Activated CD8-positive, alpha-beta memory T cell treated with anti-CD3 and anti-CD28 coated beads for 36 hours (primary cell): Measurements from ENCODE around the gene SHFL. TPM values are rescaled to one million over a fixed set of nuclear protein-coding genes. Genes with fewer than 3 reads are reported as not detected.

Experiments used
- CTCF ChIA-PET: fragments of 350-600 bp; sonication (Branson Sonifier 250); formaldehyde crosslinking; loops from one replicate; lab custom pipeline; 2021; ENCODE audit warnings: antibody characterized with exemption; lab: Charles Lee
- POLR2A ChIA-PET: fragments of 350-600 bp; sonication (Branson Sonifier 250); formaldehyde crosslinking; loops from one replicate; lab custom pipeline; 2021; ENCODE audit warnings: antibody characterized with exemption; lab: Charles Lee
- total RNA-seq, 2 experiments: library from RNA; stranded (reverse); gene quantifications; one replicate each; pipeline ENCODE4 v1.2.3, GENCODE V29; 2021

The SHFL gene
- total RNA-seq, result 10 to 100 TPM; 41.9 to 44.1 TPM

DNA sequence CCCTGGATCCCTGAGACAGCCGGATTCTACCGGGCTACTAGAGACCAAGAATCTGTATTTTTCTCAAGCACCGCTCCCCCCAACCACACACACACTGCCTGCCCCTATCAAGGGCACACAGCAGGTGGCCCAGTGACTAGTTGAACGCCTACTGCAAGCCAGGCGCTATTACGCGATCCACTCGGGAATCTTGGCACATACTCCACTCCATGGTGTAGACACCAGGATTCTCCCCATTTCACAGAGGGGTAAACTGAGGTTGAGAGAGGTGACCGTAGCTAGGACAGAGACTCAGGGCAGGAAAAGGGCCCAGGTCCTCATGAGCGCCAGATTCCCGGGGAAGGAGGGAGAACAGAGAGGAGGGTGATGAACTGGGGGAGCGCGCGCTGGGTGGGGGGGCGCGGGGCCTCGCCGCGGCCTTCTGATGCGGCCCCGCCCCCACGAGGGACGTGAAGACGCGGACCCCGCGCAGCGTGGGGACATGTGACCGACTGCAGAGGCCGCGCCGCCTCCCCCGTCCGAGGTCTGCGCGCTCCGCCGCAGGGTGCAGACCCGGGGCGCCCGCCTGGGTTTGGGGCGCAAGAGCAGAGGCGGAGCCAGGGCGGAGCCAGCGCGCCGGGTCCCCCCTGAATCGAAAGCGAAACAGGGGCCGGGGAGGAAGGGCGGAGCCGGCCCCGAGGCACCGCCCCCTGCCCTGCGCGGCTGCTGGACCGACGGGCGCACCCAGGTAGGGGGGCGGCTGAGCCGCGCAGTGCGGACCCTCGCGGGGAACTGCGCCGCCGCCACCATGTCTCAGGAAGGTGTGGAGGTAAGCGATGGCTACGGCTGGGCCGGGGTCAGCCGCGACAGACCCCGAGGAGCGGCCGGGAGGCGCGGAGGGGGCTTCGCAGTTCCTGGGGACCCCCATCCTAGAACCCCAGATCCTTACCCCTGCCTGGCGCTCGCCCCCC is at the start of gene SHFL:
Gene SHFL, plus strand, starts transcription at position 677 of the 950 bp plus-strand sequence. Its CDS starts 111 bp downstream, at position 788.
- POLR2A ChIA-PET, result no interaction called here
- CTCF ChIA-PET, result interaction anchor here (0.6 kb wide), 1 partner anchor 151 kb away, joined by 3 read pairs; no protein-coding TSS in a partner anchor

DNA sequence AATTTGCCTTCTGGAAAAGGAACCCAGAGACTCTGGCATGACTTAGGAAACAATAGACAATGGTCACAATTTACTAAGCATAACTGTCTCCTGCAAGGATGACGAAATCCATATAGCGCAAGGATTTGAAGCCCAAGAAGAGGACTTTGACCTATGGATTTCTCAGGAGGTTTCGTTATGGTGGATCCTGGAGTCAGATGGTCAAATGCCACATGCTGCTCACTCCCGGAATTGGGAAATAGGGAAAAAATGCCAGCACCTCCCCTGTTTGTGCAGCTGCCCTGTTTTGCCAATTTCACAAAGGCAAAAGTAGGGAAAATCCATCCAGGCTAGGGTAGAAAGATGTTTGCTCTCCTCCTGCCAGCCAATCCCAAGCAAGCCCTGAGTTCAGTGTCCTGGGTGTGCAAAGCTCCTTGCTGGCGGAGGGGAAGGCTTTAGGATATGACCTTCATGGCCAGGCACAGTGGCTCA is 49.5 kb upstream of the SHFL start:
- POLR2A ChIA-PET, result no interaction called here

DNA sequence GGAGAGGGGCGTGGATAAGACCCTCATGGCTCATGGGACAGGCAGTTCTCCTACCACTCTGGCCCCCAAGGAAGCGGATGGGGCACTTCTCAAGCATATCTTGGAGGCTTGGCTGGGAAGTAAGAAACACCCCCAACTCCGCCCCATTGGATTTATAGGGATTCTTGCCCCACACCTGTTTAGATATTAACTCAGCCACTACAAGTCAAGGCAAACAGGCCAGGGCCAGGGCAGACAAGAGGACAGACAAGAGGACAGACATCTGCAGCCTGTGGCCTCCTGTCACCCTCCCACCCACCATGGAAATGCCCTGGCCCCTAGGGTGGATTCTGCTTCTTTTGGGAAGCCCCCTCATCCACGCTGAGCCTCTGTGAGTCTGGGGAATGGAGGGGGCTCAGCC is 48.8 kb upstream of the SHFL start:
- POLR2A ChIA-PET, result no interaction called here
- CTCF ChIA-PET, result no interaction called here

More for the DNA sequence above, 49.5 kb upstream of the SHFL start:
- CTCF ChIA-PET, result no interaction called here

DNA sequence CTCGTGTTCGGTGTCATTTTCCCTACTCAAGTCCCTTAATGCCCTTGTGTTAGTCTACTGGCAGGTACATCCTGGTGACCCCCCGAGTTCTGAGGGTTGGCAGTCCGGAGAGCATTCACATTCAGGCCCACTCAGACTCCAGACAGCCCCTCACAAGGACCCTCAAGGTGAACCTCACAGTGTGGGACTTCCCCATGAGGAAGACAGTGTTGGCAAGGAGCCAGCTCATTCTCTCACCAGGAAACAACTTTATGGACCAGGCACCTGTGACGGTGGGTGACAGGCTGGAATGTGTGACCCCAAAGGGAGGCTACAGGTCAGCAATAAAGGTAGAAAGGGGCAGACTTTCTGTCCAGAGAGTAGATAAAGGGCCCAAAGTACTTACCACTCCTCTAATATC is 48.3 kb upstream of the SHFL start:
- POLR2A ChIA-PET, result no interaction called here
- CTCF ChIA-PET, result no interaction called here

DNA sequence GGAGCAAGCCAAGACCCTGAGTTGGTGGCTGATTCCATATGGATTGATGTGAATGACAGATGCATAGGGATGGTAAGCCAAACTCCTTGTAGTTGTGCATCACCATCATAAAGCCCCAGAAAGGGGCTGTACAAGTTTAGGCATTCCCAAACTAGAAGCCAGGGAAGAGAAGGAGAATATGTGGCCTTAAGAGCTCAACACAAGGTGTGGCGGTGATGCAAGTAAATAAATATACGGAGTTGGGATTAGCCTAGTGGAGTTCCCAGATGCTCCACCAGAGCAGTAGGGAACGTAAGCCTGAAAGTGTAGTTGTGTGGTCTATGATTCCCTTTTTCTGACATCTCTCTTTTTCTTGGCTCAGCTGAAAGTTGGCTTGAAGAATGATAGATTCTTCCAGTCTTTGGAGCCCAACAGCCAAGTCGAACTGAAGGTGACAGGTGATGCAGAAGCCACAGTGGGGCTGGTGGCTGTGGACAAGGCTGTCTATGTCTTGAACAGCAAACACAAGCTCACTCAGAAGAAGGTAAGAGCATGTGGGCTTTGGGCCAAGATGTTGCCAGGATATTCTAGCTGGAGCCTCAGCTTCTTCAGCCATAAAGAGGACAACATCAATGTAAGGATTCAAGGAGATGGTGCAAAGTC is 42.7 kb upstream of the SHFL start:
- POLR2A ChIA-PET, result no interaction called here
- CTCF ChIA-PET, result interaction anchor here (1.1 kb wide), 1 partner anchor 15 kb away, joined by 7 read pairs; no protein-coding TSS in a partner anchor

DNA sequence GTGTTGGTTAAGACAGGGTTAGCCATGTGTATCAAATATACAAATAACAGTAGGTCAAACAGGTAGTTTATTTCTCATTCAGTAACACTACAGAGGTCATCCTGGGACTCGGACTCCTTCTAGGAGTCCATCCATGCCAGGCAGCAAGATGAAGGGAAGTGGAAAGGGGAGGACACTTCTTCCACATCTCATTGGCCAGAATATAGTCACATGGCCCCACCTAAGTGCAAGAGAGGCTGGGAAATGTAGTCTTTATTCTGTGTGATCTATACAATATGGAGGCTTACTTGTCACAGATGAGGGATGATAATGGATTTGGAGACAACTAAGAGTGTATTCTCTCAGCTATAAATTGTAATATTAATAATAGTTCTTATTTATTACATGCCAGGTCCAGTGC is 41.7 kb upstream of the SHFL start:
- ChIA-PET POLR2A (no interaction called here), CTCF (interaction anchor here (1.1 kb wide), 1 partner anchor 16 kb away, joined by 7 read pairs; no protein-coding TSS in a partner anchor)

DNA sequence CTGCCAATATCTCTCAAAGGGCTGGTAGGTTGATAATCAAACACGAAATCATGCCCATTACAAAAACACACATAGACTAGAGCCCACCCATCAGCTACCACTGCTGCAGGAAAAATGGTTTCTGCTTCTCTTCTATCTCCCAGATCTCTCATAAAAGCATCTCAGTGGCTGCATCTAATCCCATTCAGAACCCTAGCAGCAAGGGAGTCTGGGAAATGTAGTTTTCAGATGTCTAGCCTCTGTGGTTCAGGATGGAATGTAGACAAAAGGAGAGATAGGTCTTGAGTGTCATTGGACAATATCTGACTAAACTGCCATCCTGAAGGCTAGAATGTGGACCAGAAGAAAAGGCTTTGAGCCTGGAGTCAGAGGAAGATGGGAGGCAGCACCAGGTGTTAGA is 40.7 kb upstream of the SHFL start:
- ChIA-PET CTCF (no interaction called here), POLR2A (no interaction called here)

DNA sequence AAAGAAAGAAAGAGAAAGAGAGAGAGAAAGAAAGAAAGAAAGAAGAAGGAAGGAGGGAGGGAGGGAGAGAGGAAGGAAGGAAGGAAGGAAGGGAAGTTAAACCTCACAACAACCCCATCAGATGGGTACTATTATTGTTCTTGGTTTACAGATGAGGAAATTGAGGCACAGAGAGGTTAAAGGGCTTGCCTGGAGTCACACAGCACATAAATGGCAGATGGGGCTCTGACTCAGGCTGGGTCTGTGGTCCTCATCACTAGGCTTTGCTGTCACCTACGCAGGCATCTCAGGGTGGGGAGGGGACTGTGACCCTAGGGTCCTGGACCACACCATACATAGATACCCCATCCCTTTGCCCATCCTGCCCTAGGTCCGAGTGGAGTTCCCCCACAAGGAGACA is 36.5 kb upstream of the SHFL start:
- CTCF ChIA-PET, result no interaction called here
- POLR2A ChIA-PET, result no interaction called here

DNA sequence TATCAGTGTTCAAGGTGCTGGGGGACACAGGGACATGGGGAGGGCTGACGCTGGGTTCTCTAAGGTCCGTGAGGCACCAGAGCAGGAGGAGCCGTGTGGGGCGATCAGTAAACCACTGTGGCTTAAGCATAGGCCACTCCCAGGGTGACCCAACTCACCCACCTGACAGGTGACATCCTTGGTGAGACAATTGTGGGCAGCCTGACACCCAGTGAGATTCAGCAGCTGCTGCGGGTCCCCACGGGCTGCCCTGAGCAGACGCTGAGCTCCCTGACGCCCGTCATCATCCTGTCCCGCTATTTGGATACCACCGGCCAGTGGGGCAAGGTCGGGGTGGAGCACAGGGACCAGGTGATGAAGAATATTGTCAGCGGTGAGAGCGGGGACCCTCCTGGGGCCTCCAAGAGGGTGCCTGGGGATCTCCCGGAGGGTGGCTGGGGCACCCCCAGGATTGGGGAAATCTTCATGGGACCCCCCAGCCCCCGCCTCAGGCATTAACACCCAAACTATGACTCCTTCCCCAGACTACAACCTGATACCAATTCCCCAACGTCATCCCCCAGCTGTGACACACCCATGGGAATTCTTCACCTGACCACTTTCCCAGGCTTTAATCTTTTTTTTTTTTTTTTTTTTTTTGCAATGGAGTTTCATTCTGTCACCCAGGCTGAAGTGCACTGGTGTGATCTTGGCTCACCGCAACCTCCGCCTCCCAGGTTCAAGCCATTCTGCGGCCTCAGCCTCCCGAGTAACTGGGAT is 33.3 kb upstream of the SHFL start:
- ChIA-PET POLR2A (no interaction called here), CTCF (interaction anchor here (0.7 kb wide), 1 partner anchor 110 kb away, joined by 3 read pairs; no protein-coding TSS in a partner anchor)

DNA sequence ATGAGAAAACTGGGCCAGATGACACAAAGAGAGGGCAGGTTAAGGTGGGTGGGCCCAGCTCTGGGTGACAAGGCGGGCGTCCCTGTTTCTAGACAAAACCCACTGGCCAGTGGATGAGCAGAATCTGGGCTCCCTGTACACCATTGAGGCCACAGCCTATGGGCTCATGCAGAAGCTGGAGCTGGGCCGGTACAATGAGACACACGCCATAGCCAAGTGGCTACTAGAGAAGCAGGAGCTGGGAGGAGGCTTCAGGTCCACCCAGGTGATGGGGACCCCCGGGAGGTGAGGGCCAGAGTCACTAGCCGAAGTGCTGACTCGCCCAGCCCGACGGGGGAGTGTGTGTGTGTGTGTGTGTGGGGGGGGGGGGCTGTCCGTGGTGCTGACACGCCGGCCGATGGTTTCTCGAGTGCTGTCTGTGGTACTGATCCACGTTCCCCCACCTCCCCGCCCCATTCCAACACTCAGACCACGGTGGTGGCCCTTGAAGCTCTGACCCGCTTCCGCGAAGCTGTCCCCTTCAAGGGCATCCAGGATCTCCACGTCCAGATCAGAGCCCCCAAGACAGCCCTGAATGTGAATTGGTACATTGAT is 24.3 kb upstream of the SHFL start:
- ChIA-PET POLR2A (no interaction called here), CTCF (interaction anchor here (1.3 kb wide), 1 partner anchor 61 kb away, joined by 4 read pairs; no protein-coding TSS in a partner anchor)

DNA sequence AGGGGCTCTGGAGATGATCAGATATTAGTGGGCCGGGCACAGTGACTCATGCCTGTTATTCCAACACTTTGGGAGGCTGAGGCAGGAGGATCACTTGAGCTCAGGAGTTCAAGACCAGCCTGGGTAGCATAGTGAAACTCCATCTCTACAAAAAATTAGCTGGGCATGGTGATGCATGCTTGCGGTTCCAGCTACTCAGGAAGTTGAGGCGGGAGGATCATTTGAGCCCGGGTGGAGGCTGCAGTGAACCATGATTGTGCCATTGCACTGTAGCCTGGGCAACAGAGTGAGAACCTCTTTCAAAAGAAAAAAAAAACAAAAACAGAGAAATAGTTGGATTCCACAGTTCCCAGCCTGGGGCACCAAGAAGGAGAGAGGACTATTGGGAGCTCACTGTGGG is 17.9 kb upstream of the SHFL start:
- ChIA-PET CTCF (no interaction called here), POLR2A (no interaction called here)

DNA sequence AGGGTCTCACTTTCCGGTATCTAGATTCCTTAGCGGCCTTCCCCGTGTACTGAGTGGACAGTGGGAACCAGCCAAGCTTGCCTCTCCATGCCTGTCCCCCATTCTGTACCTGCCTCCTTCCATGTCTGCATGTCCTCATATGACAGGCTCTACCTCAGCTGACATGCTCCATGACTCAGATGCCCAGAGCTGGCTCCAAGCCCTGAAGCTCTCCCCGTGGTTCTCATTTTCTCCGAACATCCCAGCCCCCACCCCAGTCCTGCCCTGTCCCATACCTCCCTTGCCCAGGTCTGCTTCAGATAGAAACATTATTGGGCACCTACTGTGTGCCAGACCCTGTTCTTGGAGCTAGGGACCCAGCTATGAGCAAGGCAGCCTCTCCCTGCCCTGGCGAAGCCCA is 17.1 kb upstream of the SHFL start:
- POLR2A ChIA-PET, result no interaction called here
- CTCF ChIA-PET, result interaction anchor here (0.6 kb wide), 1 partner anchor 10 kb away, joined by 3 read pairs; no protein-coding TSS in a partner anchor

DNA sequence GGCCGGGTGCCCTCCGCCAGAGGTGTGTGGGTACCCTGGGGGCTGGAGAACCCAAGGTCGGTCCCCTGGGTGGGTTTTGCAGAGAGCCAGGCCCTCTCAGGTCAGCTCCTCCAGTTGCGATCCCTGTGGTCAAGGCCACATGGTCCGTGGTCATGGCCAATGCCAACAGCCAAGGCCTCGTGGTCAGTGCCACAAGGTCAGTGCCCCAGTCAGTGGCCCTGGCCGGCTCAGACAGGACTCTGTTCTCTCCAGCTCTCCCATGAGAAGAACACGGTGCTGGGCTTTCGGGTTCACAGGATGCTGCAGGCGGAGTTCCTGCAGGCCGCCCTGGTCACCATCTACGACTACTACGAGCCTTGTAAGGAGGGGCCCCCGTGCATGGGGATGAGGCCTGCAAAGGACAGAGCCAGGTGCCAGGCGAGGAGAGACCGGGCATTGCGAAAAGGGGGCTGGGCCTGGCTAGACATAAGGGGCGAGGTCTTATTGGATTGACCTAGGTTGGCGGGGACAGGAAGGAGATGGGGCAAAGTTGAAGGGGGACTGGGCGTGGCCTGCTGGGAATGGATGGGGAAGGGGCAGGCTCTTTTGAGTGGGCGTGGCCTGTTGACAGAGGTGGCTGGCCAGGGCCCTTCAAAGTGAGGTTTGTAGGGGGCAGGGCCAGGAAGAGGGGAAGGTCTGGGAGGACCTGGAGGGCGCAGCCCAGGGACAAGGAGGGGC is 15.2 kb upstream of the SHFL start:
- CTCF ChIA-PET, result no interaction called here

DNA sequence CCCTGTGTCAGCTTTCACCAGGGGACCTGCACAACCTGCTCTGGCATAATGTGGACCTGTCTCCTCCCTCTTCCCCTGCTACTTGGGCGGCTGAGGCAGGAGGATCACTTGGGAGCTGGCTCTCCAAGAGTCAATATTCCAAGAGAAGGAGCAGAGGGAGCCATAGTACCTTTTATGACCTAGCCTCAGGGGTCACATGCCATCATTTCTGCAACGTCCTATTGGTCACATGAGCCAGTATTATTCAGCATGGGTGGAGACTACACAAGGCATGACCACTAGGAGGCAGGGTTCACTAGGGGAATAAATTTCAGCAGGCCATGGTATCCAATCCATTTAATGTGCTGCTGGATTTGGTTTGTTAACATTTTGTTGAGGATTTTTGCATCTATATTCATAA is 12.0 kb upstream of the SHFL start:
- POLR2A ChIA-PET, result no interaction called here

More for the DNA sequence above, 15.2 kb upstream of the SHFL start:
- POLR2A ChIA-PET, result no interaction called here

DNA sequence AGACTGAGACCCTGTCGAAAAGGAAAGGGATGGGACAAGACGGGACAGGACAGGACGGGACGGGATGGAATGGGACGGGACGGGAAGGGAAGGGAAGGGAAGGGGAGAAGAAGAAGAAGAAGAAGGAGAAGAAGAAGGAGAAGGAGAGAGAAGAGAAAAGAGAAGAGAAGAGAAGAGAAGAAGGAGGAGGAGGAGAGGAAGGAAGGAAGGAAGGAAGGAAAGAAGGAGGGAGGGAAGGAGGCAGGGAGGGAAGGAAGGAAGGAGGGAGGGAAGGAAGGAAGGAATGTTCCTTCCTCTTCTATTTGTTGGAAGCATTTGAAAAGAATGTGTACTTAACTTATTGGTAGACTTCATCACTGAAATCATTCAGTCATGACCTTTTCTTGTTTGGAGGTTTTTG is 9.6 kb upstream of the SHFL start:
- ChIA-PET POLR2A (no interaction called here), CTCF (no interaction called here)

More for the DNA sequence above, 12.0 kb upstream of the SHFL start:
- CTCF ChIA-PET, result interaction anchor here (1.4 to 2.4 kb wide), 2 partner anchors 39 to 176 kb away, joined by 5 to 9 read pairs; no protein-coding TSS in a partner anchor

DNA sequence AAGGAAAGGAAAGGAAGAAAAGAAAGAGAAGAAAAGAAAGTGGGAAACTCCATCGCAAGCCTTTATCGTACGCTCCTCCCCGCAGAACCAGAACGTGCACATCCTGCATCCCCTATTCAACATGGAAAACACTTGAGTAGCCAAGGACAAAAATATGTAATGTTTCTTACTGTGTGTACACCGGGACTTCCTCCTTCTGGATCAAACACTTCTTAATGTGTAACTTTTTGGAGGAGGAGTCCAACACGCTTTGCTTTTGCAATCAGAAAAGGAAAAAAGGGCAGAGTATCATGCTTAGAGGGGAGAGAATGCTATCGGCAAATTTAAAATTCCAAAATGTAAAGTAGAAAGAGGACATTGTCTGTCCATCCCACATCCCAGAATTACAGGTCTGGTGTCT is 7.8 kb upstream of the SHFL start:
- POLR2A ChIA-PET, result no interaction called here
- CTCF ChIA-PET, result no interaction called here

DNA sequence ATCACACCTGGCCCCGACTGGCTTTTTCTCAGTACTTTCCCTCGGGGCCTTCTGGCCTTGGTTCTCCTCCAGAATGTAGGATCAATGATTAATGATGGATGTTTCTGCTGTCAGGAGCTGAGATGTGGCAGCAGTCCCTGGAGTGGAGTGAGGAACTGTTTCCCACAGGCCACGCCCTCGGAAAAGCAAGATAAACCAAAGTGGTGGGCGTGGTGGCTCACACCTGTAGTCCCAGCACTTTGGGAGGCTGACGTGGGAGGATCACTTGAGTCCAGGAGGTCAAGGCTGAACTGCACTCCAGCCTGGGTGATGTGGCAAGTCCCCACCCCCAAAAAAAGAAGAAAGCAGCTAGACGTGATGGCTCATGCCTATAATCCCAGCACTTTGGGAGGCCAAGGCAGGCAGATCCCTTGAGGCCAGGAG is 7.1 kb upstream of the SHFL start:
- CTCF ChIA-PET, result interaction anchor here (1.3 kb wide), 1 partner anchor 10 kb away, joined by 3 read pairs; no protein-coding TSS in a partner anchor
- POLR2A ChIA-PET, result no interaction called here

DNA sequence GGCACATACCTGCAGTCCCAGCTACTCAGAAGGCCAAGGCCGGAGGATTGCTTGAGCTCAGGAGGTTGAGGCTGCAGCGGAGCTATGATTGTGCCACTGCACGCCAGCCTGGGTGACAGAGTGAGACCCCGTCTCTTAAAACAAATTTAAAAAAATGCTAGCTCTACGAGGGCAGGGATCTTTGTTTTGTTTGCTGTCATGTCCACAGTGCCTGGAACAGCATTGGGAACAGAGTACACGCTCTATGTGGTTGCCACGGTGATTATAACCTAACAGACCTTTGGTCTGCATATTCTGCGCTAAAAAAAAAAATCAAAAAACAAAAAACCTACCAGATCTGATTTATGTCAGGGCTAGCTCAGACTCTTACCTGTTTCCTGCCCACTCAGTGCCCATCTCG is 2.2 kb upstream of the SHFL start:
- POLR2A ChIA-PET, result interaction anchor here (0.7 kb wide), 1 partner anchor 29 kb away, joined by 3 read pairs; no protein-coding TSS in a partner anchor
- CTCF ChIA-PET, result interaction anchor here (0.9 kb wide), 1 partner anchor 18 kb away, joined by 3 read pairs; no protein-coding TSS in a partner anchor
